GM12878 (cell line): ENCODE measurements around the gene SEC22C. TPM values are rescaled to one million over a fixed set of nuclear protein-coding genes. Genes with fewer than 3 reads are reported as not detected.

Experiments
- ATAC-seq: fragments of 200-7000 bp; cut with Tn5 transposase; 3 replicates; pipeline ENCODE4 v1.9.1; 2020; ENCODE audit warnings: mild to moderate bottlenecking, moderate library complexity
- BruUV-seq: library from RNA; stranded (reverse); fragments of 400-500 nt; replicated peaks from 2 replicates; lab custom pipeline; 2021; lab: Mats Ljungman, UMichigan
- CTCF ChIA-PET: fragments of 300-600 bp; sonication (Branson Sonifier 250); formaldehyde crosslinking; extraction: SDS; loops from one replicate; lab custom pipeline; 2021; ENCODE audit warnings: inconsistent platforms; lab: Yijun Ruan, JAX
- POLR2A ChIA-PET: fragments of 350-600 bp; formaldehyde crosslinking; extraction: SDS; loops from one replicate; lab custom pipeline; 2021; ENCODE audit warnings: inconsistent platforms; lab: Charles Lee
- RAD21 ChIA-PET: fragments of 300-600 bp; sonication (Branson Sonifier 250); formaldehyde crosslinking; loops from one replicate; lab custom pipeline; 2023; ENCODE audit warnings: antibody characterized with exemption; ENCODE audit not compliant: unreplicated experiment; lab: Charles Lee
- SMC1A ChIA-PET: fragments of 300-600 bp; sonication (Branson Sonifier 250); formaldehyde crosslinking; loops from one replicate; lab custom pipeline; 2023; ENCODE audit not compliant: unreplicated experiment, uncharacterized antibody; lab: Charles Lee
- DNase-seq: peaks from one replicate; pipeline ENCODE4 v3.0.0-alpha.2; 2011; ENCODE audit warnings: low read depth, low spot score
- FAIRE-seq: peaks from 3 replicates; lab custom pipeline; 2011; peaks lifted over from hg19 to GRCh38; lab: Jason Lieb, UNC
- H2AFZ ChIP-seq: 2 replicates; pipeline ENCODE4 v1.6.0; 2011; ENCODE audit warnings: low read depth, low read length, control low read depth; ENCODE audit not compliant: control insufficient read depth
- H3K27ac ChIP-seq: 2 replicates; pipeline ENCODE4 v1.5.1; 2011; ENCODE audit warnings: control low read depth; ENCODE audit not compliant: control insufficient read depth, insufficient read depth
- H3K27me3 ChIP-seq, 2 experiments: replicated peaks in 1 of 2; 2 replicates each; pipeline versions ENCODE4 v1.6.0 to v1.6.1; 2011; ENCODE audit warnings: low read length in 1 of 2; ENCODE audit not compliant: control insufficient read depth in 2 of 2, insufficient read depth in 2 of 2
- H3K36me3 ChIP-seq, 2 experiments: 2 replicates each; pipeline ENCODE4 v1.5.1; 2011; ENCODE audit warnings: low read length in 1 of 2; ENCODE audit not compliant: control insufficient read depth in 2 of 2, insufficient read depth in 2 of 2
- H3K4me1 ChIP-seq: 2 replicates; pipeline ENCODE4 v1.6.1; 2011; ENCODE audit warnings: mild to moderate bottlenecking, low read length, moderate library complexity, mixed read lengths; ENCODE audit not compliant: control insufficient read depth, insufficient read depth
- H3K4me2 ChIP-seq: 2 replicates; pipeline ENCODE4 v1.6.0; 2011; ENCODE audit warnings: control low read depth; ENCODE audit not compliant: control insufficient read depth, insufficient read depth
- H3K4me3 ChIP-seq: fragments of 200-600 bp; sonication (generic); 2 replicates; pipeline ENCODE4 v1.5.1; 2016
- H3K79me2 ChIP-seq: 2 replicates; pipeline ENCODE4 v1.6.0; 2011; ENCODE audit warnings: low read length; ENCODE audit not compliant: control insufficient read depth, insufficient read depth
- H3K9ac ChIP-seq: 2 replicates; pipeline ENCODE4 v1.8.0; 2011; ENCODE audit warnings: low read length, control low read depth, mixed read lengths; ENCODE audit not compliant: control insufficient read depth, insufficient read depth
- H3K9me3 ChIP-seq: replicated peaks from 3 replicates; pipeline ENCODE4 v1.5.1; 2011; ENCODE audit warnings: mild to moderate bottlenecking, low read length; ENCODE audit not compliant: control insufficient read depth, insufficient read depth
- H4K20me1 ChIP-seq: 2 replicates; pipeline ENCODE4 v1.6.0; 2011; ENCODE audit not compliant: control insufficient read depth, insufficient read depth
- CEBPB ChIP-seq, 2 experiments: fragments of 150-350 bp in 1 of 2; IDR thresholded peaks; 2 replicates each; pipeline ENCODE4 v1.6.1; 2012 to 2014; ENCODE audit warnings: low read depth in 2 of 2, low read length in 2 of 2, borderline replicate concordance in 1 of 2, inconsistent platforms in 1 of 2
- CHD1 ChIP-seq: IDR thresholded peaks from 2 replicates; pipeline ENCODE4 v1.6.1; 2012; ENCODE audit warnings: low read depth, low read length, improper control_type of control experiment
- DPF2 ChIP-seq: fragments of 450-650 bp; IDR thresholded peaks from 2 replicates; pipeline ENCODE4 v1.6.1; 2017; ENCODE audit warnings: mild to moderate bottlenecking
- JUNB ChIP-seq: IDR thresholded peaks from 2 replicates; pipeline ENCODE4 v1.6.1; 2016; ENCODE audit warnings: antibody characterized with exemption, mild to moderate bottlenecking
- POLR2A ChIP-seq: IDR thresholded peaks from 2 replicates; pipeline ENCODE4 v1.6.1; 2011; ENCODE audit warnings: low read depth, mild to moderate bottlenecking, low read length
- SREBF1 ChIP-seq: IDR thresholded peaks from 2 replicates; pipeline ENCODE4 v1.6.1; 2012; ENCODE audit warnings: mild to moderate bottlenecking, low read length
- TCF7 ChIP-seq: IDR thresholded peaks from 2 replicates; pipeline ENCODE4 v1.6.1; 2014; ENCODE audit warnings: antibody characterized with exemption, borderline replicate concordance
- ZSCAN29 ChIP-seq: fragments of 450-650 bp; IDR thresholded peaks from 2 replicates; pipeline ENCODE4 v1.6.1; 2017; ENCODE audit warnings: mild to moderate bottlenecking, moderate library complexity
- WGBS: methylation state at CpG from one replicate; pipeline ENCODE4 v1.1.6; 2016; ENCODE audit warnings: low lambda C conversion rate; ENCODE audit not compliant: insufficient replicate concordance, insufficient coverage; ENCODE audit errors: missing lambda C conversion rate; 5-methylcytosine and 5-hydroxymethylcytosine counted together
- in situ Hi-C: fragments of 300-500 bp; cut with MboI; formaldehyde crosslinking; loops from 9 replicates; pipeline ENCODE4 v1.14.3; 2018; ENCODE audit warnings: mixed read lengths
- intact Hi-C: fragments of 100-400 bp; cut with micrococcal nuclease; formaldehyde crosslinking; loops from one replicate; pipeline ENCODE4 v1.14.2; 2022; ENCODE audit not compliant: unreplicated experiment
- polyA plus RNA-seq, 11 experiments: library from polyadenylated mRNA; depleted of rRNA in 4 of 11; unstranded in 6 of 11; stranded (reverse) in 5 of 11; fragments of >200 nt; fragmentation: Nextera tagmentation in 4 of 11; fragmentation: Illumina TruSeq in 1 of 11; extraction: Ambion mirVana in 4 of 11; extraction: Trizol in 1 of 11; gene quantifications; 1 replicate in 1 of 11; 2 replicates in 10 of 11; pipeline versions ENCODE4 v1.2.1 to v1.2.3, GENCODE V29; 2011 to 2016; ENCODE audit warnings: inconsistent platforms in 2 of 11, missing spikeins in 2 of 11, low read depth in 1 of 11
- total RNA-seq, 4 experiments: library from RNA; depleted of rRNA in 3 of 4; stranded (reverse); fragments of >200 nt in 3 of 4; fragmentation: Illumina TruSeq in 1 of 4; extraction: Trizol in 1 of 4; gene quantifications; 2 replicates each; pipeline versions ENCODE4 v1.2.1 to v1.2.3, GENCODE V29; 2013 to 2021

SEC22C gene
- total and polyA plus RNA-seq, 10 of the 15 experiments (the other 5 are each of a cell fraction or from before 2014, with no cell fraction given): 15.6 to 47.0 (median 39.1) TPM

GRCh38 chr3:42550250-42550649 lies 31.5 kb downstream of the SEC22C start:
- Histone ChIP-seq H3K27me3 (no peaks in the 10 kb centered on the region), H3K4me2 (no peak overlapping the region), H3K9me3 (no peaks in the 10 kb centered on the region), H3K4me3 (no peak overlapping the region), H3K9ac (no peak overlapping the region), H3K27ac (no peak overlapping the region), H3K36me3 (peaks cover 4 to 21% of the 10 kb centered on the region in 2 experiments; a peak in 3 of 4 replicates), H3K79me2 (no peaks in the 10 kb centered on the region), H2AFZ (no peak overlapping the region), H3K4me1 (no peaks in the 10 kb centered on the region), H4K20me1 (no peaks in the 10 kb centered on the region)
- CTCF ChIA-PET: interaction anchor here (0.6 to 2.8 kb wide), 7 partner anchors 8 to 302 kb away, joined by 3 to 13 read pairs (median 3); no protein-coding TSS in a partner anchor
- RAD21 ChIA-PET: interaction anchor here (1.0 kb wide), 1 partner anchor 26 kb away, joined by 3 read pairs; no protein-coding TSS in a partner anchor
- TF ChIP-seq CHD1: no peak
- TF ChIP-seq CEBPB (IDR thresholded peaks at IDR 0.05; ENCODE audit: borderline replicate concordance in 1 of 2, low read depth in 2 of 2, low read length in 2 of 2): no peak
- TF ChIP-seq DPF2: no peak
- no peak for TF ChIP-seq SREBF1
- DNase-seq: no peak
- SMC1A ChIA-PET: interaction anchor here (1.1 to 1.6 kb wide), 2 partner anchors 13 to 295 kb away, joined by 3 read pairs; no protein-coding TSS in a partner anchor
- ATAC-seq: no peak
- intact Hi-C loops (no loop called here), in situ Hi-C loops (no loop called here)
- no TSS peak for BruUV-seq
- no peak for FAIRE-seq
- POLR2A ChIA-PET: no interaction called here
- WGBS: 54% methylated on average over 1 of the region's 1 CpG

- Histone ChIP-seq H3K4me3 (no peak overlapping the region), H3K27ac (no peak overlapping the region), H3K27me3 (no peaks in the 10 kb centered on the region), H3K36me3 (peaks cover 3 to 15% of the 10 kb centered on the region in 2 experiments; a peak in 3 of 4 replicates), H3K79me2 (no peaks in the 10 kb centered on the region), H3K4me2 (no peak overlapping the region), H3K9ac (no peak overlapping the region), H4K20me1 (no peaks in the 10 kb centered on the region), H3K9me3 (no peaks in the 10 kb centered on the region), H2AFZ (no peak overlapping the region), H3K4me1 (no peaks in the 10 kb centered on the region)
- ChIA-PET POLR2A (no interaction called here), RAD21 (interaction anchor here (1.2 kb wide), 1 partner anchor 429 kb away, joined by 3 read pairs; no protein-coding TSS in a partner anchor), SMC1A (interaction anchor here (0.6 to 2.8 kb wide), 4 partner anchors 14 to 1999 kb away, joined by 3 to 19 read pairs (median 3); no protein-coding TSS in a partner anchor), CTCF (interaction anchor here (0.9 to 4.8 kb wide), 9 partner anchors 9 to 301 kb away, joined by 3 to 32 read pairs (median 5); no protein-coding TSS in a partner anchor)
- intact Hi-C loops (loop anchor here (10.0 kb wide), 2 partner anchors 196 to 654 kb away; no protein-coding TSS in a partner anchor), in situ Hi-C loops (no loop called here)
- ATAC-seq: no peak
- WGBS: 96% methylated on average over 2 of the region's 2 CpGs
- FAIRE-seq: no peak
- TF ChIP-seq TCF7 (no peak), ZSCAN29 (no peak), POLR2A (peak; percentile 38; the same call in 1 of the 2 replicates), JUNB (no peak)
- no peak for DNase-seq
- BruUV-seq: no TSS peak
These were observed 32.6 kb downstream of the SEC22C start for GRCh38 chr3:42549131-42549530.
